ENCODE data around the gene CBARP.

CBARP gene

GRCh38 chr19:1266129-1266915 lies 28.5 kb upstream of the CBARP start:
- TF ChIP-seq, protein P1, sequence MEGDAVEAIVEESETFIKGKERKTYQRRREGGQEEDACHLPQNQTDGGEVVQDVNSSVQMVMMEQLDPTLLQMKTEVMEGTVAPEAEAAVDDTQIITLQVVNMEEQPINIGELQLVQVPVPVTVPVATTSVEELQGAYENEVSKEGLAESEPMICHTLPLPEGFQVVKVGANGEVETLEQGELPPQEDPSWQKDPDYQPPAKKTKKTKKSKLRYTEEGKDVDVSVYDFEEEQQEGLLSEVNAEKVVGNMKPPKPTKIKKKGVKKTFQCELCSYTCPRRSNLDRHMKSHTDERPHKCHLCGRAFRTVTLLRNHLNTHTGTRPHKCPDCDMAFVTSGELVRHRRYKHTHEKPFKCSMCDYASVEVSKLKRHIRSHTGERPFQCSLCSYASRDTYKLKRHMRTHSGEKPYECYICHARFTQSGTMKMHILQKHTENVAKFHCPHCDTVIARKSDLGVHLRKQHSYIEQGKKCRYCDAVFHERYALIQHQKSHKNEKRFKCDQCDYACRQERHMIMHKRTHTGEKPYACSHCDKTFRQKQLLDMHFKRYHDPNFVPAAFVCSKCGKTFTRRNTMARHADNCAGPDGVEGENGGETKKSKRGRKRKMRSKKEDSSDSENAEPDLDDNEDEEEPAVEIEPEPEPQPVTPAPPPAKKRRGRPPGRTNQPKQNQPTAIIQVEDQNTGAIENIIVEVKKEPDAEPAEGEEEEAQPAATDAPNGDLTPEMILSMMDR (conservative IDR thresholded peaks at IDR 0.05; ENCODE audit: low read depth, low read length), result no peak
- no peak for DNase-seq (ENCODE audit: low read depth)
- peak overlapping the region; percentile 40 for H3K4me3 ChIP-seq (ENCODE audit: low read length)

- no peak for DNase-seq (ENCODE audit: low read depth)
- H3K4me3 ChIP-seq (ENCODE audit: low read length), result peak overlapping the region; percentile 40
- TF ChIP-seq, protein P1 (conservative IDR thresholded peaks at IDR 0.05; ENCODE audit: low read depth, low read length), result no peak
These were observed 27.9 kb upstream of the CBARP start for GRCh38 chr19:1265615-1266128.

- H3K4me3 ChIP-seq (ENCODE audit: low read length), result no peak overlapping the region
- no peak for DNase-seq (ENCODE audit: low read depth)
- TF ChIP-seq, protein P1 (conservative IDR thresholded peaks at IDR 0.05; ENCODE audit: low read depth, low read length), result no peak
These were observed 27.2 kb upstream of the CBARP start for GRCh38 chr19:1264801-1265614.

- no peak overlapping the region for H3K4me3 ChIP-seq (ENCODE audit: low read length)
- no peak for DNase-seq (ENCODE audit: low read depth)
- TF ChIP-seq, protein P1 (conservative IDR thresholded peaks at IDR 0.05; ENCODE audit: low read depth, low read length), result no peak
These were observed 25.4 kb upstream of the CBARP start for GRCh38 chr19:1263188-1263587.

DNA sequence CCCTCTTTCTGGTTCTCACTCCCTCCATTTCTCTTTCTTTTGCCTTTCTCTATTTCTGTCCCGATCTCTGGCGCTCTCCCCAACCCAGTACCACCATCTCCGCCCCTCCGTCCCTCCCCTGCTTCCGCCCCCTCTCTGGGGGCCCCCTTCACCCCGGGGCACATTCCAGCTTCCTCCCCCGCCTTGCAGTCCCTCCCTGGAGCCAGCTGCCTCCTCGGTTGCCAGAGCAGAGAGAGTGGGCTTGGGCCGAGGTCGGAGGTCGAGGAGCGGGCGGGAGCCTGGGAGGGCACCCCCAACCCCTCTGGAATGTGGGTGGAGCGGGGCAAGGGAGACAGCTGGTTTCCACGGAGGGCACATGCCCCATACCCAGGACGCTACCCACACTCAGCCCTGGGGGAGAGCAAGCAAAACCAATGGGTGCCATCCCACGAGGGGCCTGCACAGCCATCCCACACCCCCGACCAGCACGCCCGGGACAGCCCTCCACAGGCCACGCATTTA lies 24.9 kb upstream of the CBARP start:
- TF ChIP-seq, protein P1 (conservative IDR thresholded peaks at IDR 0.05; ENCODE audit: low read depth, low read length), result no peak
- H3K4me3 ChIP-seq (ENCODE audit: low read length), result peak overlapping the region; percentile 60
- DNase-seq (ENCODE audit: low read depth), result no peak

- peak overlapping the region; percentile 60 for H3K4me3 ChIP-seq (ENCODE audit: low read length)
- no peak for DNase-seq (ENCODE audit: low read depth)
- TF ChIP-seq, protein P1 (conservative IDR thresholded peaks at IDR 0.05; ENCODE audit: low read depth, low read length), result no peak
These were observed 24.2 kb upstream of the CBARP start for GRCh38 chr19:1261798-1262622.

Data from retinal pigment epithelial cell (primary cell).